ENCODE results near the gene ZNF317. TPM values are rescaled to one million over a fixed set of nuclear protein-coding genes. Genes with fewer than 3 reads are reported as not detected.
"Not testable (repeated sequence)": the region's sequence is repeated elsewhere in the genome, so short reads cannot be mapped to it uniquely, and the experiment has no call there.

The ZNF317 gene
- total and polyA plus RNA-seq, 3 experiments from 2014 or later = 50.7 to 59.7 (median 54.1) TPM

DNA sequence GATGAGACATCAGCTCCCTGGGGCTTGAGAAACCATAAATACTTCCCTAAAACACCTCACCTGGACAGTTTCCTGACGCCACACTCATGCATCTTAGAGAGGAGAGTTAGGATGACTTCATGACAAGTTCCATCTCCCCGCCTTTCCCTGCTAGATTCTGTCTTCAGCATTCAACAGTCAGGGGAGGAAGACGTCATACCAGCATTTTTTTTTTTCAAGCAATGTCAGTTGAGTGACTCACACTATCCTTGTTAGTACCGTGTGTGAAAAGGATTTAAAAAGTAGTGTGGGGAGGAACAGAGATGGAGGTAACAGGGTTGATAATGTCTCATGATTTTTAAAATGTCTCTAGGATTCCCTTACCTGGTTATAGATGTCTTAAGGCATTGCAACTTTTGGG lies 38.7 kb downstream of the ZNF317 start, which contains the start of gene OR7D2:
Gene OR7D2 (plus strand): TSS at position 79 of the 400 bp plus-strand sequence. CDS start 6,803 bp downstream, outside the sequence.
- no peaks in the 10 kb centered on the region for H3K4me1 Mint-ChIP-seq
- POLR2A ChIA-PET = no interaction called here
- no peaks in the 10 kb centered on the region for H3K36me3 ChIP-seq (ENCODE audit: insufficient read depth, low read length)
- CTCF ChIA-PET = no interaction called here
- H3K4me1 ChIP-seq (ENCODE audit: insufficient read depth, low read length) = no peaks in the 10 kb centered on the region
- H3K27me3 ChIP-seq (ENCODE audit: insufficient read depth, low read length, poor library complexity, severe bottlenecking) = no peaks in the 10 kb centered on the region
- H3K27me3 Mint-ChIP-seq = peaks cover 5 to 10% of the 10 kb centered on the region in 2 donors
- H3K9me3 ChIP-seq (ENCODE audit: low read length) = no peaks in the 10 kb centered on the region
- H3K27ac Mint-ChIP-seq = no peak within 1 kb of the TSS
- H3K4me3 Mint-ChIP-seq = no peak within 1 kb of the TSS
- no peak within 1 kb of the TSS for H3K4me3 ChIP-seq (ENCODE audit: low read length)
- H3K27ac ChIP-seq (ENCODE audit: low read depth, low read length) = no peak within 1 kb of the TSS
- no peak for DNase-seq
- H3K36me3 Mint-ChIP-seq = peaks cover 0 to 4% (median 0%) of the 10 kb centered on the region in 3 donors
- H3K9me3 Mint-ChIP-seq = peaks cover 0 to 3% (median 0%) of the 10 kb centered on the region in 5 donors

DNA sequence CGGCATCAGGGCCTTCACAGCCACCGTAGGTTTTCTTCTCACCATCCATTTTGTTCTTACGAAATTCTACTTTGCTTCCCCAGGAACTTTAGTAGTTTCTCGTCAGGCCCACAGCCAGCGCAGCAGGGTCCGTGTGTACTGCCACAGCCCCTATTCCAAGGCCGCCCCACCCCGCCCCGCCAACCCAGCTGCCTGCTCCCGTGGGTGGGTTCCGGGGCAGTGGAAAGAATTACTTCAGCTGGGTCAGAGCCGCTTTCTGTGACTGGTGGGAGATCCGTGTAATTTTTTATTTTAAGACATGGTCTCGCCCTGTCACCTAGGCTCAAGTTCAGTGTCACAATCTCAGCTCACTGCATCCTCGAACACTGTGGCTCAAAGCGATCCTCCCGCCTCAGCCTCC lies 42.8 kb downstream of the ZNF317 start:
- Mint-ChIP-seq H3K27me3 (peaks cover 8 to 21% of the 10 kb centered on the region in 2 donors), H3K4me1 (no peaks in the 10 kb centered on the region), H3K36me3 (peaks cover 0 to 17% (median 0%) of the 10 kb centered on the region in 3 donors), H3K9me3 (peaks cover 0 to 5% (median 0%) of the 10 kb centered on the region in 5 donors), H3K4me3 (no peak overlapping the region), H3K27ac (no peak overlapping the region)
- no peaks in the 10 kb centered on the region for H3K9me3 ChIP-seq (ENCODE audit: low read length)
- no peak for DNase-seq
- no peaks in the 10 kb centered on the region for H3K4me1 ChIP-seq (ENCODE audit: insufficient read depth, low read length)
- POLR2A ChIA-PET = no interaction called here
- CTCF ChIA-PET = no interaction called here
- no peaks in the 10 kb centered on the region for H3K36me3 ChIP-seq (ENCODE audit: insufficient read depth, low read length)
- H3K27ac ChIP-seq (ENCODE audit: low read depth, low read length) = no peak overlapping the region
- H3K4me3 ChIP-seq (ENCODE audit: low read length) = no peak overlapping the region
- no peaks in the 10 kb centered on the region for H3K27me3 ChIP-seq (ENCODE audit: insufficient read depth, low read length, poor library complexity, severe bottlenecking)

DNA sequence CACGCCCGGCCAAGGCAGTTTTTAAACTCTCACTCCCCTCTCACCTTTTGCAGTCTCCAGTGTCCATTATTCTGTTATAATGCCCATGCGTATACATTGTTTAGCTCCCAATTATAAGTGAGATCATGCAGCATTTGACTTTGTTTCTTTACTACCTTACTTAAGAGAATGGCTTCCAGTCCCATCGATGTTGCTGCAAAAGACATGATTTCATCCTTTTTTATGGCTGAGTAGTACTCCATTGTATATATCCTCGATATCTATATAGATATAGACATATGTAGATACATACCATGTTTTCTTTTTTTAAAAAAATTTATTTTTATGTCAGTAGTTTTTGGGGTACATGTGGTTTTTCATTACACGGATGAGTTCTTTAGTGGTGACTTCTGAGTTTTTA lies 47.0 kb downstream of the ZNF317 start:
- H3K36me3 ChIP-seq (ENCODE audit: insufficient read depth, low read length) = no peaks in the 10 kb centered on the region
- H3K9me3 ChIP-seq (ENCODE audit: low read length) = no peaks in the 10 kb centered on the region
- CTCF ChIA-PET = no interaction called here
- H3K27me3 ChIP-seq (ENCODE audit: insufficient read depth, low read length, poor library complexity, severe bottlenecking) = no peaks in the 10 kb centered on the region
- POLR2A ChIA-PET = no interaction called here
- H3K9me3 Mint-ChIP-seq = peaks cover 0 to 11% (median 5%) of the 10 kb centered on the region in 5 donors
- peaks cover 0 to 21% (median 0%) of the 10 kb centered on the region in 3 donors for H3K36me3 Mint-ChIP-seq
- no peak overlapping the region for H3K4me3 Mint-ChIP-seq
- no peak for DNase-seq
- no peaks in the 10 kb centered on the region for H3K4me1 Mint-ChIP-seq
- H3K27ac ChIP-seq (ENCODE audit: low read depth, low read length) = no peak overlapping the region
- no peak overlapping the region for H3K27ac Mint-ChIP-seq
- H3K4me3 ChIP-seq (ENCODE audit: low read length) = no peak overlapping the region
- no peaks in the 10 kb centered on the region for H3K4me1 ChIP-seq (ENCODE audit: insufficient read depth, low read length)
- peaks cover 16 to 46% of the 10 kb centered on the region in 2 donors for H3K27me3 Mint-ChIP-seq

DNA sequence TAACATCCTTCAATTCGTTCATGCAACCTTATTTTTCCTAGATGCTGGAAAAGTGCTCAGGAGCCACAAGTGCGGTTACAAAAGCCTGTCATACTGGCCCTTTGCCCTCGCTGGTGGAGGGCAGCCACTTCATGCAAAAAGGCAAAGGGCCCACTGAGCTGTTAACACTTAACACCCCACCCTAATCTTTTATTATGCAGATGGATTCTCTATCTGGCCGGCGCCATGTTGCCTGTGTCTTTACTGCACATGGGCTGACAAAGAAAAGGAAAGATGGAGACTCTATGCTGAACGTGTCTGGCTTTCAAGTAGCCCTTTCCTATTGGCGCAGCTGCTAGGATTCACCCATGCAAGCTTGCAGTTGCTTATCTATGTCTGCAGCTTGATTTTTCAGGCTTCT lies 49.3 kb downstream of the ZNF317 start:
- POLR2A ChIA-PET = no interaction called here
- H3K27me3 ChIP-seq (ENCODE audit: insufficient read depth, low read length, poor library complexity, severe bottlenecking) = no peaks in the 10 kb centered on the region
- DNase-seq = no peak

DNA sequence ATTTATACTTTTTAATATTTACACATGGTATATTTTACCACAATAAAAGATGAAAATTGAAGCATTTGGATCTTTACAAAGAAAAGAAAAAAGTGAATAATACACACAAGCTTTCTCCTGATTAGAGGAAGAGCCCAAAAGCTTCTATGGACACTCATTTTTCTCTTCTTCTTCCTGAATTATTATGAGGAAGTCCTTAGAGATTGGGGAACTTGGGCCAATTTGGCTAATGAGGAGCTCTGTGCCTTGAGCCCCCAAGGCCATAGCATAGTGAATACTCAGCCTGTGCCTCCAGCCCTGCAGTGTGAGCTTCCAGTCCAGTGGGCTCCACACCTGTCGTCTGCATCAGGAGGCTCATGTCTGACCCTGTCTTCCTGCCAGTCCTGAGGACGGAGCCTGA lies 57.8 kb downstream of the ZNF317 start:
- H3K4me1 ChIP-seq (ENCODE audit: insufficient read depth, low read length); H3K4me1 Mint-ChIP-seq; H3K27me3 ChIP-seq (ENCODE audit: insufficient read depth, low read length, poor library complexity, severe bottlenecking); H3K9me3 ChIP-seq (ENCODE audit: low read length); H3K4me3 Mint-ChIP-seq; H3K4me3 ChIP-seq (ENCODE audit: low read length); H3K36me3 Mint-ChIP-seq; H3K27ac Mint-ChIP-seq; CTCF ChIA-PET; DNase-seq; H3K9me3 Mint-ChIP-seq; H3K36me3 ChIP-seq (ENCODE audit: insufficient read depth, low read length); H3K27ac ChIP-seq (ENCODE audit: low read depth, low read length): not testable (repeated sequence)
- peaks cover 28 to 50% of the 10 kb centered on the region in 2 donors for H3K27me3 Mint-ChIP-seq
- POLR2A ChIA-PET = interaction anchor here (0.5 kb wide), 1 partner anchor 26 kb away, joined by 4 read pairs; no protein-coding TSS in a partner anchor

More for the DNA sequence above, 49.3 kb downstream of the ZNF317 start:
- Mint-ChIP-seq H3K4me1 (no peaks in the 10 kb centered on the region), H3K9me3 (peaks cover 0 to 14% (median 5%) of the 10 kb centered on the region in 5 donors), H3K27me3 (peaks cover 30 to 66% of the 10 kb centered on the region in 2 donors), H3K27ac (no peak overlapping the region), H3K36me3 (peaks cover 0 to 21% (median 0%) of the 10 kb centered on the region in 3 donors), H3K4me3 (no peak overlapping the region)
- Histone ChIP-seq H3K9me3 (ENCODE audit: low read length) (no peaks in the 10 kb centered on the region), H3K27ac (ENCODE audit: low read depth, low read length) (no peak overlapping the region), H3K4me3 (ENCODE audit: low read length) (no peak overlapping the region), H3K4me1 (ENCODE audit: insufficient read depth, low read length) (no peaks in the 10 kb centered on the region), H3K36me3 (ENCODE audit: insufficient read depth, low read length) (no peaks in the 10 kb centered on the region)
- CTCF ChIA-PET = no interaction called here

DNA sequence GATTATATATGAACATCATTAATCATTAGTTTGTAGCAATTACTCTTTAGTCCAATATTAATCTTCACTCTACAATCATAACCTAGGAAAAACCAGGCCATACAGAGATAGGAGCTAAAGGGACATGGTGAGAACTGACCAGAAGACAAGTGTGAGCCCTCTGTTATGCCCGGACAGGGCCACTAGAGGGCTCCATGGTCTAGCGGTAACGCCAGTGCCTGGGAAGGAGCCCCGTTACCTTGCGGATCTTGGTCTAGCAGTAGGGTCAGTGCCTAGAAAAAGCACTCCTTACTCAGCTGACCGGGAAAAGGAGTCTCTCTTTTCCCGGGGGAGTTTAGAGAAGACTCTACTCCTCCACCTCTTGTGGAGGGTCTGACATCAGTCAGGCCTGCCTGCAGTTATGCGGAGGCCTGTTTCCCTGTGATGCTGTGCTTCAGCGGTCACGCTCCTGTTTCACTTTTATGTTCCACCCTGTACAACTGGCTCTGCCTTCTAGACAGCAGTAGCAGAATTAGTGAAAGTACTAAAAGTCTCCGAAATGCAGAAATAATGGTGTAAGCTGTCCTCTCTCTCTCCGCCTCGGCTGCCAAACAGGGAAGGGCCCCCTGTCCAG lies 65.4 kb downstream of the ZNF317 start:
- H3K4me1 ChIP-seq (ENCODE audit: insufficient read depth, low read length) = no peaks in the 10 kb centered on the region
- no peaks in the 10 kb centered on the region for H3K9me3 ChIP-seq (ENCODE audit: low read length)
- peak overlapping the region in 2 of 8 donors; percentile 47 to 84 for H3K27ac Mint-ChIP-seq
- peaks cover 10 to 26% of the 10 kb centered on the region in 2 donors for H3K27me3 Mint-ChIP-seq
- no peaks in the 10 kb centered on the region for H3K36me3 ChIP-seq (ENCODE audit: insufficient read depth, low read length)
- H3K4me1 Mint-ChIP-seq = peaks cover 0 to 8% (median 6%) of the 10 kb centered on the region in 3 donors
- ChIA-PET POLR2A (no interaction called here), CTCF (interaction anchor here (0.9 to 2.2 kb wide), 4 partner anchors 11 to 592 kb away, joined by 3 to 11 read pairs (median 4); no protein-coding TSS in a partner anchor)
- peak overlapping the region; percentile 5 to 70 (median 56) for H3K4me3 Mint-ChIP-seq
- no peaks in the 10 kb centered on the region for H3K27me3 ChIP-seq (ENCODE audit: insufficient read depth, low read length, poor library complexity, severe bottlenecking)
- peak; percentile 37 to 74 (median 43) for DNase-seq
- H3K9me3 Mint-ChIP-seq = no peaks in the 10 kb centered on the region
- H3K27ac ChIP-seq (ENCODE audit: low read depth, low read length) = no peak overlapping the region
- no peaks in the 10 kb centered on the region for H3K36me3 Mint-ChIP-seq
- no peak overlapping the region for H3K4me3 ChIP-seq (ENCODE audit: low read length)

Other genes starting within 250 kb of the ZNF317 start
- gene MUC16, start 130.0 kb upstream of the ZNF317 start, total RNA-seq = under 1 TPM; under 0.01 to 0.02 TPM
- gene MUC16, start 130.0 kb upstream of the ZNF317 start, polyA plus RNA-seq = 0.02 TPM
- gene OR1M1, start 53.3 kb upstream of the ZNF317 start, total RNA-seq = not detected
- gene OR1M1, start 53.3 kb upstream of the ZNF317 start, polyA plus RNA-seq = not detected
- not detected for gene OR7G2, start 32.9 kb upstream of the ZNF317 start, total RNA-seq
- gene OR7G2, start 32.9 kb upstream of the ZNF317 start, polyA plus RNA-seq = not detected
- gene OR7G1, start 24.6 kb upstream of the ZNF317 start, total RNA-seq = not detected
- gene OR7G1, start 24.6 kb upstream of the ZNF317 start, polyA plus RNA-seq = not detected
- not detected for gene OR7G3, start 13.4 kb upstream of the ZNF317 start, total RNA-seq
- gene OR7G3, start 13.4 kb upstream of the ZNF317 start, polyA plus RNA-seq = not detected
- gene OR7D2, start 38.6 kb downstream of the ZNF317 start, total RNA-seq = not detected
- not detected for gene OR7D2, start 38.6 kb downstream of the ZNF317 start, polyA plus RNA-seq
- not detected for gene OR7D4, start 79.2 kb downstream of the ZNF317 start, total RNA-seq
- gene OR7D4, start 79.2 kb downstream of the ZNF317 start, polyA plus RNA-seq = not detected
- gene OR7E24, start 110.5 kb downstream of the ZNF317 start, total RNA-seq = not detected
- gene OR7E24, start 110.5 kb downstream of the ZNF317 start, polyA plus RNA-seq = not detected
- gene ZNF699, start 169.4 kb downstream of the ZNF317 start, total RNA-seq = 1 to 10 TPM; 5.5 to 5.9 TPM
- 11.3 TPM for gene ZNF699, start 169.4 kb downstream of the ZNF317 start, polyA plus RNA-seq
- gene ZNF559, start 183.8 kb downstream of the ZNF317 start, total RNA-seq = 10 to 100 TPM; 14.2 to 17.3 TPM
- 36.2 TPM for gene ZNF559, start 183.8 kb downstream of the ZNF317 start, polyA plus RNA-seq
- gene ZNF177, start 222.6 kb downstream of the ZNF317 start, total RNA-seq = under 1 TPM; 0.13 to 0.72 TPM
- 0.63 TPM for gene ZNF177, start 222.6 kb downstream of the ZNF317 start, polyA plus RNA-seq